Epidermal melanocyte (primary cell): ENCODE results near the gene IHH.

ENCODE experiments used
- DNase-seq: peaks from one replicate; pipeline ENCODE4 v3.0.0; 2011; ENCODE audit warnings: low spot score; ENCODE audit not compliant: insufficient read length

The IHH gene

DNA sequence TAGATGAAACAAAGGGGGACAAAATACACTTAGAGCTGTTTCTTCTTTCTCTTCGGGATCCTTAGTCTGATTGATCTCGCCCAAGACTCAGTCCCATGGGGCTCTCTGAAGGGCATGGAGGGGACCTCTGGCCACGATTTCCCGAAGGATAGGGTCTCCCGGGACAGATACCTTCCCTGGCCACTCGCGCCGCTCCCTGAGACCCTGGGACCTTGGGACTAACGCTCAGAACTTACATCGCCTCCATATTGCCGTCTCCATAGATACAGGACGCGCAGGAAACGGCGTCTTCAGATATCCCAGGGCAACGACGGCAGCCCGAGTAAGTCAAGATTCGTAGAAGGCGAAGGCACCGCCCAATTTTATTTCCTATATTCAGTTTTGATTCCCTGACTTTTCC, 19.5 kb downstream of the IHH start, which contains the start of gene CFAP65:
CFAP65 (minus strand) TSS at position 265 of the 400 bp plus-strand sequence. CDS start 2,468 bp downstream, outside the sequence.
- DNase-seq: peak; percentile 75

DNA sequence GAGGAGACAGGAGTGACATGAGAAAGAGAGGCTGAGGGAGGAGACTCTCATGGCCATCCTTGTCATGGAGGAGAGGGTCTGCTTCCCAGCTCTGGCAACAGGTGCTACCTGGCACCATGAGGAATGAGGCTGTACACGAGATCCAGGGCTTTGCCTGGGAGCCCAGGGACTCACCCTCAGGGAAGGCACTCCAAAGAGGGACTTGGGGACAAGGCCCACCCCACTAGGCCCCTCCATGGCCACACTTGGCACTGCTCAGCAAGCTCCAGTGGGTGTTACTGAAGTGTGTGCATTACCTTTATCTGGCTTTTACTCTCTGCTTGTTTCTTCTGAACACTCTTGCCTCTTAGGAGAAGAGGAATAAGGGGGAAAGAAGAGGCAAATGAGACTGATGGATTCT, 22.1 kb downstream of the IHH start:
- DNase-seq: no peak

DNA sequence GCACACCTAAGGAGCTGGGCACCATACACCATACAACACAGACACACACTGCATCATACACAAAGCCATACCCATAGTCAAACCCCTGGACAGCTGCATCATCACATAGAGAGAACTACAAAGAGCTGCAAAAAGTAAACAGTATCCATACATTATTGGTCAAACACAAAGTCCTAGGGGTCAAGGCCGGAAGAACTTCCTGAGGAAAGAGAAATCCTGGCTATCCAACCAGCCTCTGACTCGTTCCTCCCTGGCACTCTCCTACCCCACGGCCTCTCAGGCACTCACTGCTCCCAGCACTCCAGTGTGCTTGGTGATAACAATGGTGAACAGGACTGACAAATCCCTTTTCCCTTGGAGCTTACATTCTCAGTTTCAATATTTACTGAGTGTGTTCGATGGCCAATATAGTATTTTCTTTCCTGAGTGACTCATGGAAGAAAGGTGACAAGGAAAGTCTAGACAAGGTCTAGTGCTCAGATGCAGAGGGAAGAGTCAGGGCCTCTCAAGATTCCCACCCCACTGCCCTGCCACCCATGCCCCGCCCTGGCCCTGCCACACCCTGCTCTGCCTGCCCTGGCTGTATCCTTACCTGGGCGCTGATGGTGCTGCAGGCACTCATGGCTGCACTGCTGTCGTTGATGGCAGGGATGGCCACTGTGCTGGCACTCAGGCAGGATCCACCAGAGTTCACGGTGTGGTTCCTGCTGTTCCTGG, 22.8 kb downstream of the IHH start:
- no peak for DNase-seq

DNA sequence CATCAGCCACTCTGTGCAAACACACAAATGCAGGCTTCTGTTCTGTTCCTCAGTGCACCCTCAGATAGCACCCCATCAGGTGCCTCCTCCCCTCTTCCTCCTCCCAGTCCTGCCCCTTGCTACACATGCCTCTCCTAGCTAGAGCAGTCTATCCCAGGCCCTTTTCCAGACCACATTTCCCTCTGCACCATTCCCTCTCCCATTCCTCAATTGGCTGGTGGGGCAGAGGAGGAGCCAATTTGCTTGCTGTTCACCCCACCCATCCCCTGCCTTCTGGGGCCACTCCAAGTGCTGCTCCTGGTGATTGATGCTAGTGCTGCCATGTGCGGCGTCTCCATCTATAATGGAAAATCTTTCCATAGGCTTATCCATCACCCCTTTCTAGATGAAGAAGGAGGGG, 24.8 kb downstream of the IHH start:
- no peak for DNase-seq

DNA sequence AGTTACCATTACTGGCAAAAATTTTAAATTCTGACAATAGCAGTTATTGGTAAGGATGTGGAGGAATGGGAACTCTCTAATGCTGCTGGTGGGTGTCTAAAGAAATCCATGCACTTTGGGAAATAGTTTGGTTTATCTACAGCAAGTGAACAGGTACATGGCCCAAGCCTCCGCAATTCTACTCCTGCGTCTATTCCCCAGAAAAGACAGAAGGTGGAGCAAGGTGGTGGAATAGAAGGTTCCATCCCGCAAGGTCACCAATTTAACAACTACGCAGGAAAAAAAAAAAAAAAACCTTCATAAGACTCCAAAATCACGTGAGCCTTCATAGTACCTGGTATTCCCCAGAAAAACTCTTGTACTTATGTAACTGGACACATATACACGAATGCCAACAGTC, 25.9 kb downstream of the IHH start:
- no peak for DNase-seq

DNA sequence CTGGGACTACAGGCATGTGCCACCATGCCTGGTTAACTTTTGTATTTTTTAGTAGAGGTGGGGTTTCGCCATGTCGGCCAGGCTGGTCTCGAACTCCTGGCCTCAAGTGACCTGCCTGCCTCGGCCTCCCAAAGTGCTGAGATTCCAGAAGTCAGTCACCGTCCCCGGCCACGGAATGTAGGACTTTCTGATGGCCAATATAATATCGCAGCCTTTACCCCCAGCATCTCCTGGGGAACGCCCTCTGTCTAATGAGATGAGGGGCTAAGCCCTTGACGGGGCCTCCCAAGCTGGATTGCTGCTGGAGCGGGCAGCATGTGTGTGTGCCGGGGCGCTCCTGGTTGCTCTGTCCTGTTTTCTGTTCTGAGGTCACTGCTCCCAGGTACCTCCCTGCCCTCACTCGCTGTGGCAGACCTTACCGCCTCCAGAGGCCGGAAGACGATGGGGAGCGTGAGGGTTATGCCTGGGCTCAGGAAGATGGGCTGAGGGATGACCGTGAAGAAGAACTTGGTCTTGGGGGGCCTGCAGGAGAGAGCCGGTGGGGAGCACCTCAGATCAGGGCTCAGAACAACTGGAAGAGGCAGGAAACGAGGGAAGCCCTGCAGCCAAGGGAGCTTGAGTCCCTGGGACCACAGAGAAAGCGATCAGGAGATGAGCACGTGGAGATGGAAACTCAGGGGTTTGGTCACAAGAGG, 28.5 kb downstream of the IHH start:
- no peak for DNase-seq

DNA sequence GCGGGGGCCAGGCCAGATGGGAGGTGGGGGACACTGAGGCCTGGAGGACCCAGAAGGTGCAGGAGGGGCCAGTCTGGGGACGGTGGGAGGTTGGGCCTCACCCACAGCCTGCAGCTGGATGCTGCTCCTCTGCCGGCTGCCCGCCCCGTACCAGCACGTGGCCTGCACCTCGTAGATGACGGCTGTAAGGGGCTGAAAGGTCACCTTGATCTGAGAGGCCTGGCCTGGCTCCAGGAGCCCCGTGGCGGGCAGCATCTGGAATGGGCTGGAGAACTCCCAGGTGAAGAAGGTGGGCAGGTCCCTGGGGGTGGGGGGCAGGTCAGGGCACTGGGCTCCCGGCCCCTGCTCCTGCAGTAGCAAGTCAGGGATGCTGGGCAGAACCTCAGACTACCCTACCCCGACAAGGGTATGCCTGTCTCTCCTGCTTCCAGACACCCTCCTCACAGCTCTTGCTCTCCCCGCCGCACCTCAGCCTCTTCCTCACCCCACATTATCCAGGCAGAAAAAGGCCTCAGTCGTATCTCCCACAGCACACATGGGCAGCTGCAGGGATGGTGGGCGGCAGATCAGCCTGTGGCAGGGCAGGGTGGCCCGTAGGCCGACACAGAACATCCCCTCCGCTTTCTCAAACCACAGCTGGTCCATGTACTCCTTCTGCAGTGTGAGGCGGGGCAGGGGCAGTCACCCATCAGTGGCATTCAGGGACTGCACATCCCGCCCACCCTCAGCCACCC, 29.5 kb downstream of the IHH start:
- no peak for DNase-seq

DNA sequence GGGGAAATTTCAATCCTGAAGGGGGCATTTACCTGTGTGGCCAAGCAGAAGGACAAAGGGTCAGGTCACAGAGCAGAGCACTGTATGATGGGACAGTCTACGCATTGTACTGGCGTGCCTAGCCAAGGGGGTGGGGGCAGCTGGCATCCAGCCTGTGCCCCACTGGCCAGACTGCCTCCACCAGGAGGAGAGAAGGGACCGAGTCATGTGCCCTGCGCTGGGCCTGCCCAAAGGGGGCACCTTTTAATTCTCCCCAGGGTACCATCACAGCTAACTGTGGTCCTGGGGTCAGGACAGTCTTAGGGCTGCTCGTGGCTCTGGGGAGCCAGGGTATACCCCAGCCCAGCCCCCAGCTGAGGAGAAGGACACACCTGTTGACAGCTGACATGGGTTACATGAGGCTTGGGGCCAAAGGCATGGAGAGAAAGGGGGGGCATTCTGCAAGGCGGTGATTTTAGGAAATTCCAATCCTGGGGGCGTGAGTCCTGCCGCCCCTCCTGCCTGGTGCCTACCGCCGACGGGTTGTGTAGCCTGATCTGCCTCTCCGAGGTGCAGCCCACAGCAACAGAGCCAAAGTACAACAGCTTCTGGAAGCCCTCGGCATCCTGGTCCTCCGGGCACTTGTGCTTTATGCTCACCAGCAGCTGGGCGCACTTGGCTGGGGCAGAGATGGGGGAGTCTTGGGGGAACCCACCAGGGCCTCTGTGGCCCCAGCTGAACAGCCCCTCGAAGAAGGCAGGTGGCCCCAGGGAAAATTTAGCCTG, 30.4 kb downstream of the IHH start:
- no peak for DNase-seq

DNA sequence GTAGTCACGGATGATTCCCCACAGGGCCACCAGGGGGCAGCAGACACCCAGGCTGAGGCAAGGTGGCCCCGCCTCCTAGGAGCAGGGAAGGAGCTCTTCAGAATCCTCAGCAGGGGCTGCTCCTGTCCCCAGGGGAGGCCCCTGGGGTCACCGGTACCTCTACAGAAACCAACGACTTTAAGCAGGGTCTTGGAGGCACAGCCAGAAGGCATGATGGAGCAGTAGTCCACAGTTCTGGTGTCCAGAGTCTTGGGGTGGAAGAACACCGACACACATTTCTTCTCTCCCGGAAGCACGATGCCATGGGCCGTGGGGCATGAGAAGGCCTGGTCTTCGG, 30.9 kb downstream of the IHH start:
- DNase-seq: peak; percentile 45

DNA sequence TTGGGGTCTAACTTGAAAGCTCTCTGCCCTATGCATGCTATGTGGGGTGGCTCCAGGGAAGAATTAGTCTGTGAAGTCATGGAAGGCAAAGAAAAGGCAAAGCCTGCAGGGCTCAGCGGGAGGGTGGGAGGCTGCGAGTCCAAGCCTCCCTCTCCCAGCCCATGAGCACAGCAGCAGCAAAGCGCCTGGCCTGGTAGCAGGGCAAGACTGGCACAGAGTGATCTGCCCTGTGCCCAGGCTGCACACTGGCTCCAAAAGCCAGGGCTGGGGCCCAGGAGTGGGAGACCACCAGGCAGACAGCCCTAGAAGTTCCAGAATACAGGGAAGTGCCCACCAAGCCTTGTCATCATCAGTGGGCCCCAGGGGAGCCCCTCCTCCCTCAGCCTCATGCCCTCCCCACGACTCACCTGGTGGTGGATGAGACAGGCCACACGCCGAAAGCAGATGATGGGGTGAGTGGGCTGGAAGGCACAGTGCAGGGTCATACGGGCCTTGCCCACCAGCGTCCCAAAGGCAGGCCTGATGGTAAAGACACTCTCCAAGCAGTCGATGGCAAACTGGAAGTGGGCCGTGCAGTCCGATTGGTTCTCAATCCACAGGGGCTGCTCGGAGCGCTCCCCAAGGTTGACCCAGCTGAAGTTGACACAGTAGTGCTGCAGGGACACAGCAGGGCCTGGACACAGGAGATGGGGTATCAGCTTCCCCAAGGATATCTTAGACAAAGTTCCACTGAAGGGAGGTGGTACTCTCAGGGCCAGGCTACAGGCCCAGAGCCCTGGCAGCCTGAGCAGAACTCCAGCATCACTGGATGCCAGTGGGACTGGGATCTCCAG, 31.5 kb downstream of the IHH start:
- no peak for DNase-seq

DNA sequence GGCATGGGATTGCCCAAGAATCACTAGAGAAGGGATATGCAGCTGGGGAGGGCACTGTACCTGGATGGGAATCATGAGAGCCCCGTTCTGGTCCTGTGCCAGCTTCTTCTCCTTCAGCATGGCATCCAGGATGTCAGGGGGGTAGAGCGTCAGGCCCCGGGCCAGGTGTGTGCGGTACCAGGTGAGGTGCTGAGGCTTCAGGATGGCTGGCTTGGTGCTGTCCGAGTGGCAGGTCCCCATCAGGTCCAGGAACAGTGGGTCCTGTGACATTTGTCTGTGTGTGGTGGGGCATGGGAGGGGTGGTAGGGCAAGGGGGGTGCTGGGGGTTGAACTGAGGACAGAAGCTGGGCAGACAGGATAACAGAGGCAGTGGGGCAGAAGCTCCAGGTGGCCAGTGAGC, 32.6 kb downstream of the IHH start:
- no peak for DNase-seq

DNA sequence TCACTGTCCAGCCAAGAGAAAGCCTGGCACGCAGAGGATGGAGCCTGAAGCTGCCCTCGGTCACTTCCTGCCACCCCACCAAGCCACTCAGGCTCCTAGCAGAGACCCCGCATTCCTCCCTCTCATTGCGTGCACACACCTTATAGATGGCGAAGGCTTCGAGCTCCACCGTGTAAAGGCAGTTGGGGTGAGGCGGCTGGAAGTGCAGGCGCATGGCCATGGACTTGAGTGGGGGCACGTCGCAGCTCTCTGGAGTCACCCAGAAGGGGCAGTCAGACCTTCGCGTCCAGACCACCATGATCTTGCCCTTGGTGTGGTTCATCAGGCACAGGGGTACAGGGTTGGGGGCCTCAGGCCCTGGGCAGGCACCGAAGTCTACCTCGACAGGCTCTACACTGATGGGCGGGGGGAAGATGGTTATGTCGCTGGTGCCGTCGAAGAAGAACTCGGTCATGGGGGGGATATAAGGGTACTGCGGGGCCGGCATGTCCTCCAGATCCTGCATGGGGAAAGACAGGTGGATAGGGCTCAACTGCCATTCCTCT, 33.1 kb downstream of the IHH start:
- DNase-seq: no peak

DNA sequence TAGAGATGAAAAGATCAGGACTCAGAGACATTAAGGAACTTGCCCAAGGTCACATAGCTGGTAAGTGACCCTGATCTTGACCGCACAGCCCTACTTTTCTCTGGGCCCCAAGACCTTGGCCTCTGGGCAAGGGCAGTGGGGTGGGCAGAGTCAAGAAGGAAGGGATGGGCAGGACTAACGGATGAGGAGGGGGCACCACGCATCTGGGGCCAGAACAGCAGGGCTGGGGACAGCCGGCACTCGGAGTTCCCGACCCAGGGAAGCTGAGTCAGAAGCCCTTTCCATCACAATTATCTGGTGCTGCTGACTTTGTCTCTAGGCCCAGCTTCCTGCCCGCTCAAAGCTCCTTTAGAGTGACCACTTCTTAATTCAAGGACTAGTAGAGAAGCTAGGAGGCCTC, 33.8 kb downstream of the IHH start:
- DNase-seq: no peak

DNA sequence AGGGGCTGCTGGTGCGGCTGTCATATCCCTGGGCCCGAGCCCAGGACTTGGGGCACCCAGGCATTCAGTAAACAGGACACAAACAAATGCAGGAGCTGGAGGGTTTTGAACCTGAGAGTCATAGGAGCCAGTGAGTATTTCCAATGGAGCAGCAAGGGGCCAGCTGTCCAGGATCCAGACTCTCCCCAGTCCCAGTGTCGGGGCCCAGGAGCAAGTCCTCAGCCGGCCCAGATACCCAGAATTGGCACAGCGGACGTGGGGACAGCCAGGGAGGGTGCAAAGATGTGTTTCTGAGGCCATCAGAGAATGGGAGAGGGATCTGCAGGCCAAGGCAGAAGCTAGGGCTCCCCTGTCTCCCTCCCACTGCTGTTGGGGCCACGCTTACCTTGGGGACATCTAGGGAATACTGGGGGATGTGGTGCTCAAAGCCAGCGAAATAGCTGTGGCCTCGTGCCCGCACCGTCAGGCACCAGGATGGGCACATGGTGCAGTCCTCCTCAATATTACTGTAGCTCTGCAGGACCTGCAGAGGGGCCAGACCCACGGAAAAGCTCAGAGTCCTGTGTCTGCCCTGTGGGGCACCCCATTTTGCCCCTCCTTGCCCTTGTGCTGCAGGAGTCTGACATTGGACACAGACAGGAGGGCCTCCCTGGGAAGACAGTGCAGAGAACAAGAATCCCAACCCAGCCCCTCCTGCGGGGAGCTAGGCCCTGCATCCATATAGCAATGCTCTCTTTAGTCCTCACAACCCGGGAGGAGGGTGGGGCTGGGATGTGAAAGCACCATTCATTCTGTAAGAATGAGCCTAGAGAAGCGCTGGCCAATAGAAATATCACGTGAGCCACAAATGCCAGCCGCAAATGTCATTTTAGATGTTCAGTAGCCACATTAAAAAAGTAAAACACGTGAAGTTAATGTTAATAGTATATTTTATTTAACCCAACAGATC, 34.8 kb downstream of the IHH start:
- DNase-seq: peak; percentile 71

DNA sequence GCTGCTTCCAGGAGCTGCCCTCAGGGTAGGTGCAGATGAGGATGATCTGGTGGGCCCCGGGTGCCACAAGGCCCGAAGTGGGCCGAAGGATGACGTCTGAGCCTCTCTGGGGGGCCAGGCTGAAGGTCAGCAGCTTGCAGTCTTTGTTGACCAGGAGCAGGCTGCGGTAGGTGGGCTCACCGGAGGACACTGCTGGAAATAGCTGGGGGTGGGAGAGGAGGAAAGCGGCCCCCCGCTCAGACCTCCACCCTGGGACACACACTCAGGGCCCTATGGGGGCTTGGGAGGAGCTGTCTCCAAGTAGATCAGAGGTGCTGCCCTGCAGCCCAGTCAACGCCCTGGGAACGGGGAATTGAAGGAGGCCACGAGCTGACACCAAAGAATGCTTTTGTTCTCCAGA, 36.7 kb downstream of the IHH start:
- DNase-seq: no peak

DNA sequence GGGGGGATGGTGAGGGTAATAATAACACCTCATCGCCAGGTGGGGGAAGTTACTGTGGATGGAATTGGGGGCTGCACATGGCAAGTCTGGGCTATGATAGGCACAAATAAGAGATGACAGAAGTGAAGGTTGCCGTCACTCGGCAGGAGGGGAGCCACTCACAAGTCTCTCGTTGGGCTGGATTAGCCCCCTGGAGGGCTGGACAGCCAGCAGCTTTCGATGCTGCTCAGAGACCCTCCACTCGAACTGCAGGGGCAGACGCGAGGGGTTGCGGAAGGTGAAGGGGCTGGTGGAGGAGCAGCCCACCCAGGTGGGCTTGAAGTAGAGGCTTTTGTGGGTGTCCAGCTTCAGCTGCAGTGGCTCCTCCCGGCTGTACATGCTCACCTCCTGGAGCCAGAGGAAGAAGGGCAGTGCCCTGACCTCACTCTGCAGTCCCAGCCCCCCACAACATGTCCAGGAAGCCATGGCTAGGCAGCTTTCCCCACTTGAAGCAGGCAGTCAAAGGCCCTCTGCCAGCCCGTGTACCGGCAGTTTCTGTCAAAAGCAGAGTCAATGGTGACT, 37.6 kb downstream of the IHH start:
- no peak for DNase-seq

DNA sequence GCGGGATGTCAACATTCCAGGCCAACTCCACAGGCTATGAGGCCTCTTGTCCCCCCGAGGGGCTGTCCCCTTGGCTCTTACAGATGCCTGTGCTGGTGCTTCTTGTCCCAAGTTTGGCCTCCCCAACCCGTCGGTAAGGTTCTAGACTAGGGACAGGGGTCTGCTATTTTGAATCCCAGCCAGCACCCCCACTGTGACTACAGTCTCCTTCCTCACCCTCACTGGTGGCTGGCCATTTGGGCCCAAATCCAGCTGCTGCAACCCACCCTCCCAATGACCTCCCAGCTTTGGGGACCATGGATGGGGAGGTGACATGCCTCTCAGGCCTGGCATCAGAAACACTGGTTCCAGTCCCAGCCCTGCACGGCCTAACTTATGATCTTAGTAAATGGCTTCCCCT, 38.1 kb downstream of the IHH start:
- no peak for DNase-seq

DNA sequence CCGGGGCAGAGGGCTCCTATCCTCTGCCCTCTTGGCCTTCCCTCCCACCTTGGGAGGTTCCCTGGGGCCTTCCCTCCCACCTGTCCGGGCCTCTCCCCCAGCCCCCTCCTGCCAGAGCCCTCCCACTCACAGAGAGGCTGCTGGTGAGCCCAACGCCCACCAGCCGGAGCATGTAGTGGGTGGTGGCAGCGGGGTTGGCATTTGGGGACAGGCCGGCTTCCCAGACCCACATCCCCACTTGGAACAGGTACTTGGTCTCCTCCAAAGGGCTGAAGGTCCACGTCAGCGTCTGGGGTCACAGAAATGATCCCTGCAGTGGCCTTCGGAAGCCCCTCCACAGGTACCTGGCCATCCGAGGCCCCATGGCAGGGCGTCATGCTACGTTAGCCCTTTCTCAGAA, 38.7 kb downstream of the IHH start:
- no peak for DNase-seq

DNA sequence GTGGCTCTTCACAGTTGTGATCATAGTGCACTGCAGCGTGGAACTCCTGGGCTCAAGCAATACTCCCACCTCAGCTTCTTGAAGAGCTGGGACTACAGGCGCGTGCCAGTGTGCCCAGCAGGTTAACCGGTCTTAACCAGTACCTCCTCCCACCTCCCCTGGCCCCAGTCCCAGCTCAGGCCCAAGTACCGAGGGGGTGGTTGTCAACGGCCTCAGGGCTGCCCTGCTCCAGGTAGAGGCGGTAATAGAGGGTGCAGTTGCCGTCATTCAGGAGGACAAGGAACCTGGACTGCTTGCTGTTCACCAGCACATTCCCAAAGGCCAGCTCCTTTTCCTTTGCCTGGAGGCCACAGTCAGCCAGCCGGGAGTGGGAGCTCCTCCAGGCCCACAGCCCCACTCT, 39.1 kb downstream of the IHH start:
- DNase-seq: no peak
